Measurements from ENCODE around the gene AP5M1. TPM values are rescaled to one million over a fixed set of nuclear protein-coding genes. Genes with fewer than 3 reads are reported as not detected.
"Not testable (repeated sequence)": the region's sequence is repeated elsewhere in the genome, so short reads cannot be mapped to it uniquely, and the experiment has no call there.

The AP5M1 gene
- total RNA-seq, 1 experiment from 2014 or later, result 68.3 TPM

DNA sequence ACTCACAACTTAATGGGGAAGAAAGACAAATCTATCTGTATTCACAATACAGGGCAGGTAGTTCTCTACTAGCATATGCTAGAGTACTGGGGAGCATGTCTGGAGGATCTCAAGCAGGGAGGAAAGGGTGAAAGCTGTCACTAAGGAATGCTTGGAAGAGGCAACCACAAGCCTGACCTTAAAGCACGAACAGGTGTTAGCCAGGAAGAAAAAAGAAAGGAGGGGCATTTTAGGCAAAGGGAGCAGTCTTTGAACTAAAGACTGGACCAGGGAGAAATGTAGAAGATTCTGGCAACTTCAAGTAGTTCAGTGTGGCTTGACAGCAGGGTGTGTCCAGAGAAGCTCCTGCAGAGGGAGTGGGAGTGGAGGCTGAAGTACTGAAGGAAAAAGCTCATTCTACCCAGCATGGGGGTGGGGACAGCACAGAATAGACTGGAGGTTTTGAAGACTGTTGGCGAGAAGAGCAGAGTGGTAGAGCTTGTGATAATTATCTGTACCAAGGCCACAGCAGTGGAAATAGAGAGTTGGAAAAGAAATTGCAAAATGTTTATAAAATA, 50.9 kb downstream of the AP5M1 start:
- H3K27ac ChIP-seq (ENCODE audit: low read length), result no peak overlapping the region
- H3K27me3 ChIP-seq (ENCODE audit: low read length), result no peaks in the 10 kb centered on the region
- DNase-seq, result no peak
- no peak overlapping the region for H2AFZ ChIP-seq (ENCODE audit: low read length)
- no peaks in the 10 kb centered on the region for H3K9me2 ChIP-seq (replicated peaks; ENCODE audit: insufficient read depth, low read length)
- no peak overlapping the region for H3K4me3 ChIP-seq (ENCODE audit: low read length)
- H3K9ac ChIP-seq (ENCODE audit: low read length), result no peak overlapping the region
- no peaks in the 10 kb centered on the region for H3K4me1 ChIP-seq (ENCODE audit: low read length)
- H3K79me2 ChIP-seq (ENCODE audit: low read length), result no peaks in the 10 kb centered on the region
- no peaks in the 10 kb centered on the region for H3K9me3 ChIP-seq (ENCODE audit: low read length)
- H3K4me2 ChIP-seq (ENCODE audit: low read depth, low read length, poor library complexity, severe bottlenecking), result no peak overlapping the region
- 0 out of 2 replicates have a peak, but pooled peaks cover 5% of the 10 kb centered on the region for H4K20me1 ChIP-seq (ENCODE audit: insufficient read depth, low read depth, low read length)
- no peaks in the 10 kb centered on the region for H3K36me3 ChIP-seq (ENCODE audit: insufficient read depth, low read length)

GRCh38 chr14:57323721-57324120, 55.0 kb downstream of the AP5M1 start:
- no peak overlapping the region for H2AFZ ChIP-seq (ENCODE audit: low read length)
- H3K9ac ChIP-seq (ENCODE audit: low read length), result no peak overlapping the region
- H3K9me3 ChIP-seq (ENCODE audit: low read length), result no peaks in the 10 kb centered on the region
- H3K4me2 ChIP-seq (ENCODE audit: low read depth, low read length, poor library complexity, severe bottlenecking), result no peak overlapping the region
- no peaks in the 10 kb centered on the region for H3K79me2 ChIP-seq (ENCODE audit: low read length)
- H3K27me3 ChIP-seq (ENCODE audit: low read length), result no peaks in the 10 kb centered on the region
- H3K4me3 ChIP-seq (ENCODE audit: low read length), result no peak overlapping the region
- no peaks in the 10 kb centered on the region for H3K9me2 ChIP-seq (replicated peaks; ENCODE audit: insufficient read depth, low read length)
- H3K4me1 ChIP-seq (ENCODE audit: low read length), result no peaks in the 10 kb centered on the region
- H3K27ac ChIP-seq (ENCODE audit: low read length), result no peak overlapping the region
- H3K36me3 ChIP-seq (ENCODE audit: insufficient read depth, low read length), result no peaks in the 10 kb centered on the region
- no peak for DNase-seq
- no peaks in the 10 kb centered on the region for H4K20me1 ChIP-seq (ENCODE audit: insufficient read depth, low read depth, low read length)

- Histone ChIP-seq H3K9me3 (ENCODE audit: low read length) (no peaks in the 10 kb centered on the region), H3K79me2 (ENCODE audit: low read length) (no peaks in the 10 kb centered on the region), H3K4me2 (ENCODE audit: low read depth, low read length, poor library complexity, severe bottlenecking) (no peak overlapping the region), H3K36me3 (ENCODE audit: insufficient read depth, low read length) (no peaks in the 10 kb centered on the region), H3K27me3 (ENCODE audit: low read length) (no peaks in the 10 kb centered on the region), H3K9me2 (replicated peaks; ENCODE audit: insufficient read depth, low read length) (no peaks in the 10 kb centered on the region), H4K20me1 (ENCODE audit: insufficient read depth, low read depth, low read length) (no peaks in the 10 kb centered on the region), H3K27ac (ENCODE audit: low read length) (no peak overlapping the region), H3K4me3 (ENCODE audit: low read length) (no peak overlapping the region), H3K9ac (ENCODE audit: low read length) (no peak overlapping the region), H3K4me1 (ENCODE audit: low read length) (no peaks in the 10 kb centered on the region), H2AFZ (ENCODE audit: low read length) (no peak overlapping the region)
- DNase-seq, result no peak
These were observed 57.5 kb downstream of the AP5M1 start for GRCh38 chr14:57326253-57326652.

- no peak overlapping the region for H3K4me2 ChIP-seq (ENCODE audit: low read depth, low read length, poor library complexity, severe bottlenecking)
- H3K9me2 ChIP-seq (replicated peaks; ENCODE audit: insufficient read depth, low read length), result no peaks in the 10 kb centered on the region
- H3K79me2 ChIP-seq (ENCODE audit: low read length), result no peaks in the 10 kb centered on the region
- H3K27me3 ChIP-seq (ENCODE audit: low read length), result no peaks in the 10 kb centered on the region
- no peak for DNase-seq
- no peak overlapping the region for H3K4me3 ChIP-seq (ENCODE audit: low read length)
- no peak overlapping the region for H3K27ac ChIP-seq (ENCODE audit: low read length)
- H3K4me1 ChIP-seq (ENCODE audit: low read length), result no peaks in the 10 kb centered on the region
- no peaks in the 10 kb centered on the region for H3K36me3 ChIP-seq (ENCODE audit: insufficient read depth, low read length)
- H2AFZ ChIP-seq (ENCODE audit: low read length), result no peak overlapping the region
- H3K9ac ChIP-seq (ENCODE audit: low read length), result no peak overlapping the region
- no peaks in the 10 kb centered on the region for H4K20me1 ChIP-seq (ENCODE audit: insufficient read depth, low read depth, low read length)
- peaks cover 4% of the 10 kb centered on the region for H3K9me3 ChIP-seq (ENCODE audit: low read length)
These were observed 61.1 kb downstream of the AP5M1 start for GRCh38 chr14:57329833-57330232.

- H3K4me1 ChIP-seq (ENCODE audit: low read length); H3K4me3 ChIP-seq (ENCODE audit: low read length); H3K27me3 ChIP-seq (ENCODE audit: low read length): not testable (repeated sequence)
These were observed 63.7 kb downstream of the AP5M1 start for GRCh38 chr14:57332475-57332874.

GRCh38 chr14:57333726-57334125, 65.0 kb downstream of the AP5M1 start:
- H3K9ac ChIP-seq (ENCODE audit: low read length); H3K4me1 ChIP-seq (ENCODE audit: low read length); H3K4me3 ChIP-seq (ENCODE audit: low read length); H3K9me2 ChIP-seq (replicated peaks; ENCODE audit: insufficient read depth, low read length); H3K27ac ChIP-seq (ENCODE audit: low read length); H3K27me3 ChIP-seq (ENCODE audit: low read length); H3K36me3 ChIP-seq (ENCODE audit: insufficient read depth, low read length); H2AFZ ChIP-seq (ENCODE audit: low read length); DNase-seq; H3K4me2 ChIP-seq (ENCODE audit: low read depth, low read length, poor library complexity, severe bottlenecking); H3K79me2 ChIP-seq (ENCODE audit: low read length); H4K20me1 ChIP-seq (ENCODE audit: insufficient read depth, low read depth, low read length): not testable (repeated sequence)
- peaks cover 17% of the 10 kb centered on the region for H3K9me3 ChIP-seq (ENCODE audit: low read length)

More at GRCh38 chr14:57332475-57332874, 63.7 kb downstream of the AP5M1 start:
- not testable (repeated sequence) for H2AFZ ChIP-seq (ENCODE audit: low read length); H3K4me2 ChIP-seq (ENCODE audit: low read depth, low read length, poor library complexity, severe bottlenecking); H3K9me2 ChIP-seq (replicated peaks; ENCODE audit: insufficient read depth, low read length); H4K20me1 ChIP-seq (ENCODE audit: insufficient read depth, low read depth, low read length); H3K9ac ChIP-seq (ENCODE audit: low read length); H3K79me2 ChIP-seq (ENCODE audit: low read length); DNase-seq; H3K36me3 ChIP-seq (ENCODE audit: insufficient read depth, low read length); H3K27ac ChIP-seq (ENCODE audit: low read length)
- H3K9me3 ChIP-seq (ENCODE audit: low read length), result peaks cover 17% of the 10 kb centered on the region

GRCh38 chr14:57343545-57344297, 75.0 kb downstream of the AP5M1 start:
- not testable (repeated sequence) for H3K36me3 ChIP-seq (ENCODE audit: insufficient read depth, low read length); H3K4me2 ChIP-seq (ENCODE audit: low read depth, low read length, poor library complexity, severe bottlenecking); H3K9me3 ChIP-seq (ENCODE audit: low read length); H3K27ac ChIP-seq (ENCODE audit: low read length); H3K9me2 ChIP-seq (replicated peaks; ENCODE audit: insufficient read depth, low read length); H4K20me1 ChIP-seq (ENCODE audit: insufficient read depth, low read depth, low read length); H3K9ac ChIP-seq (ENCODE audit: low read length); H3K4me3 ChIP-seq (ENCODE audit: low read length); H2AFZ ChIP-seq (ENCODE audit: low read length); DNase-seq; H3K27me3 ChIP-seq (ENCODE audit: low read length); H3K79me2 ChIP-seq (ENCODE audit: low read length); H3K4me1 ChIP-seq (ENCODE audit: low read length)

GRCh38 chr14:57345106-57345505, 76.3 kb downstream of the AP5M1 start:
- H3K4me2 ChIP-seq (ENCODE audit: low read depth, low read length, poor library complexity, severe bottlenecking), result no peak overlapping the region
- no peak overlapping the region for H3K27ac ChIP-seq (ENCODE audit: low read length)
- H4K20me1 ChIP-seq (ENCODE audit: insufficient read depth, low read depth, low read length), result no peaks in the 10 kb centered on the region
- H3K4me3 ChIP-seq (ENCODE audit: low read length), result no peak overlapping the region
- no peaks in the 10 kb centered on the region for H3K79me2 ChIP-seq (ENCODE audit: low read length)
- no peak overlapping the region for H3K9ac ChIP-seq (ENCODE audit: low read length)
- no peaks in the 10 kb centered on the region for H3K9me2 ChIP-seq (replicated peaks; ENCODE audit: insufficient read depth, low read length)
- no peaks in the 10 kb centered on the region for H3K27me3 ChIP-seq (ENCODE audit: low read length)
- DNase-seq, result no peak
- no peaks in the 10 kb centered on the region for H3K9me3 ChIP-seq (ENCODE audit: low read length)
- no peaks in the 10 kb centered on the region for H3K4me1 ChIP-seq (ENCODE audit: low read length)
- no peaks in the 10 kb centered on the region for H3K36me3 ChIP-seq (ENCODE audit: insufficient read depth, low read length)
- H2AFZ ChIP-seq (ENCODE audit: low read length), result no peak overlapping the region
